ENCODE data around the gene MTR.

MTR gene

GRCh38 chr1:236850077-236850979 is 55.2 kb downstream of the MTR start:
- no peak for TF ChIP-seq REST (IDR thresholded peaks at IDR 0.05; ENCODE audit: low read depth)
- no peak for TF ChIP-seq CEBPB (IDR thresholded peaks at IDR 0.05)
- no peak for TF ChIP-seq TCF12 (IDR thresholded peaks at IDR 0.05; ENCODE audit: low read depth)
- no peak for TF ChIP-seq ZBTB7A (IDR thresholded peaks at IDR 0.05; ENCODE audit: low read depth)
- no peak for TF ChIP-seq NFIC (IDR thresholded peaks at IDR 0.05)
- TF ChIP-seq YY1 (IDR thresholded peaks at IDR 0.05; ENCODE audit: low read depth) = no peak
- TF ChIP-seq EP300 (IDR thresholded peaks at IDR 0.05; ENCODE audit: borderline replicate concordance) = no peak
- no peak for TF ChIP-seq TAF1 (IDR thresholded peaks at IDR 0.05; ENCODE audit: low read depth)
- TF ChIP-seq CREB1 (IDR thresholded peaks at IDR 0.05; ENCODE audit: low read depth) = no peak

GRCh38 chr1:236851871-236852270 is 56.8 kb downstream of the MTR start:
- TF ChIP-seq NFIC (IDR thresholded peaks at IDR 0.05) (no peak), CEBPB (IDR thresholded peaks at IDR 0.05) (no peak), RAD21 (IDR thresholded peaks at IDR 0.05; ENCODE audit: low read depth) (no peak)

- TF ChIP-seq TEAD4 (IDR thresholded peaks at IDR 0.05) = no peak
Observed at GRCh38 chr1:236853921-236854604, 59.0 kb downstream of the MTR start.

GRCh38 chr1:236854605-236854983 is 59.5 kb downstream of the MTR start:
- no peak for TF ChIP-seq FOXM1 (IDR thresholded peaks at IDR 0.05; ENCODE audit: borderline replicate concordance, low read depth)
- no peak for TF ChIP-seq TCF12 (IDR thresholded peaks at IDR 0.05; ENCODE audit: low read depth)
- no peak for TF ChIP-seq REST (IDR thresholded peaks at IDR 0.05; ENCODE audit: low read depth)
- no peak for TF ChIP-seq EP300 (IDR thresholded peaks at IDR 0.05; ENCODE audit: borderline replicate concordance)

GRCh38 chr1:236858165-236858564 is 63.1 kb downstream of the MTR start:
- TF ChIP-seq TCF12 (IDR thresholded peaks at IDR 0.05; ENCODE audit: low read depth) = no peak
- TF ChIP-seq CEBPB (IDR thresholded peaks at IDR 0.05) = no peak
- no peak for TF ChIP-seq MAX (IDR thresholded peaks at IDR 0.05)
- TF ChIP-seq RAD21 (IDR thresholded peaks at IDR 0.05; ENCODE audit: low read depth) = no peak

GRCh38 chr1:236860101-236860500 is 65.0 kb downstream of the MTR start:
- TF ChIP-seq FOXM1 (IDR thresholded peaks at IDR 0.05; ENCODE audit: borderline replicate concordance, low read depth) = no peak
- no peak for TF ChIP-seq EGR1 (IDR thresholded peaks at IDR 0.05)
- TF ChIP-seq USF1 (IDR thresholded peaks at IDR 0.05) = no peak

- TF ChIP-seq REST (IDR thresholded peaks at IDR 0.05; ENCODE audit: low read depth) (no peak), NFIC (IDR thresholded peaks at IDR 0.05) (no peak), ZBTB7A (IDR thresholded peaks at IDR 0.05; ENCODE audit: low read depth) (no peak), CREB1 (IDR thresholded peaks at IDR 0.05; ENCODE audit: low read depth) (no peak), EP300 (IDR thresholded peaks at IDR 0.05; ENCODE audit: borderline replicate concordance) (no peak), CEBPB (IDR thresholded peaks at IDR 0.05) (no peak), MAX (IDR thresholded peaks at IDR 0.05) (no peak)
Observed at GRCh38 chr1:236860674-236861073, 65.6 kb downstream of the MTR start.
